Fibroblast of pulmonary artery (primary cell): ENCODE results near the gene SLC9C1.
"Not testable (repeated sequence)": the region's sequence is repeated elsewhere in the genome, so short reads cannot be mapped to it uniquely, and the experiment has no call there.

Experiments used
- DNase-seq: peaks from one replicate; pipeline ENCODE4 v3.0.0-alpha.2; 2010; ENCODE audit warnings: low read depth
- H3K4me3 ChIP-seq: replicated peaks from 2 replicates; pipeline ENCODE4 v1.5.1; 2011; ENCODE audit warnings: low read depth, mild to moderate bottlenecking, control low read depth, low read length, moderate library complexity
- TF ChIP-seq, protein P1 (sequence below): IDR thresholded peaks from 2 replicates; pipeline ENCODE4 v1.5.1; 2011; ENCODE audit warnings: mild to moderate bottlenecking, control low read depth, low read length, inconsistent platforms; ENCODE audit errors: missing control alignments

SLC9C1 gene

DNA sequence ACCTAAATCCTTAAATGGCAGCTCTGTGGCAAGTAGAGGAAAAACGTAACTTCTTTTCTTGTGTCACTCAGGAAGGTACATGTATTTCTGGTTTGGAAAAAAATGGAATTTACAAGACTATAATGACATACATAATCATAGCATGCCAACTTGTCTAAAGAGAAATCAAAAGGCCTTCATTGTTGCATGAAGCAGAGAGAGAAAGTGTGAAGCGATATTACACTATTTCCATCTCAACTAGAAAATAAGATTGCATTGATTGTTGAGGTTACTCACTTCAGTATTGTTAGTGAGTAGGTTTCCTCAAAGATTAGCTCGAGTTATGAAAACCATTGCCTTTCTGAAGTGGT, 93.7 kb downstream of the SLC9C1 start:
- DNase-seq = no peak
- H3K4me3 ChIP-seq = no peak overlapping the region
- TF ChIP-seq, protein P1, sequence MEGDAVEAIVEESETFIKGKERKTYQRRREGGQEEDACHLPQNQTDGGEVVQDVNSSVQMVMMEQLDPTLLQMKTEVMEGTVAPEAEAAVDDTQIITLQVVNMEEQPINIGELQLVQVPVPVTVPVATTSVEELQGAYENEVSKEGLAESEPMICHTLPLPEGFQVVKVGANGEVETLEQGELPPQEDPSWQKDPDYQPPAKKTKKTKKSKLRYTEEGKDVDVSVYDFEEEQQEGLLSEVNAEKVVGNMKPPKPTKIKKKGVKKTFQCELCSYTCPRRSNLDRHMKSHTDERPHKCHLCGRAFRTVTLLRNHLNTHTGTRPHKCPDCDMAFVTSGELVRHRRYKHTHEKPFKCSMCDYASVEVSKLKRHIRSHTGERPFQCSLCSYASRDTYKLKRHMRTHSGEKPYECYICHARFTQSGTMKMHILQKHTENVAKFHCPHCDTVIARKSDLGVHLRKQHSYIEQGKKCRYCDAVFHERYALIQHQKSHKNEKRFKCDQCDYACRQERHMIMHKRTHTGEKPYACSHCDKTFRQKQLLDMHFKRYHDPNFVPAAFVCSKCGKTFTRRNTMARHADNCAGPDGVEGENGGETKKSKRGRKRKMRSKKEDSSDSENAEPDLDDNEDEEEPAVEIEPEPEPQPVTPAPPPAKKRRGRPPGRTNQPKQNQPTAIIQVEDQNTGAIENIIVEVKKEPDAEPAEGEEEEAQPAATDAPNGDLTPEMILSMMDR = no peak

GRCh38 chr3:112199622-112200316, 94.2 kb downstream of the SLC9C1 start:
- DNase-seq = no peak
- no peak overlapping the region for H3K4me3 ChIP-seq
- TF ChIP-seq, protein P1 = no peak

DNA sequence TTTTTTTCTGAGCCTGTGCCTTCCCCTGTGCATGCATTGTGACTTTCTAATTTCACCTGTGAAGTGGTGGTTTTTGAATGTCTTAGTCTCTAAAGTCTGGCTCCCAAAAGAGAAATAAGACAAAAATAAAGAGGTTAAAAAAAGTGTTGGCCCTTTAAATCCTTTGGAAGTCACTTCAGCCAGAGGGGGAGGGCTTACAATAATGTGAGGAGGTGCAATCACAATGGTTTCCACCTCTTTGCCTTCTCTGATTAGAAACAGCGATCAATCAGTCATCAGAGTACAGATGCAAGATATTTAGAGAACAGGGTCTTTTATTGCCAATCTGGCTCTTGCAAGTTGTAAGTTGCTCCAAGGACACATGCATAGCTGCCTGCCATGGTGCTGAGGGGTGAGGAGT, 96.9 kb downstream of the SLC9C1 start:
- no peak for DNase-seq
- TF ChIP-seq, protein P1 = no peak
- no peak overlapping the region for H3K4me3 ChIP-seq

DNA sequence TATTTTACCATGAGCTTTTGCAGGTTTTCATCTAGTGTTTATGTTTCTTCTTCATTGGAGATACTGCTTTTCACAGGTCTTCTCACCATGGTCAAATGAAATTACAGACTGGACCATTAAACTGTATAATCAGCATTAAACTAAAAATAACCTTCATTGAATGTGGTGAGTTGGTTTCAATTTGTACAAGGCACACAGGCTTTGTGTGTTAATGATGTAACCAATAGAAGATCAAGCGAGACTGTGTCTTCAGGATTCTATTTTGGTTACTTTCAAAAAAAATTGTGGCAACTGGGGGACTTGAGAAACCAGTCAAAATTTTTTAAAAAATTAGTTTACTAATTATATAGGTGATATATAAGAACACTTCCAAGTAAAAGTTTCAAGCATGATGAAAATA, 106.7 kb downstream of the SLC9C1 start:
- DNase-seq = no peak
- TF ChIP-seq, protein P1 = no peak

GRCh38 chr3:112185423-112186035, 108.5 kb downstream of the SLC9C1 start:
- H3K4me3 ChIP-seq, DNase-seq: not testable (repeated sequence)

More for the DNA sequence above, 106.7 kb downstream of the SLC9C1 start:
- H3K4me3 ChIP-seq = no peak overlapping the region

DNA sequence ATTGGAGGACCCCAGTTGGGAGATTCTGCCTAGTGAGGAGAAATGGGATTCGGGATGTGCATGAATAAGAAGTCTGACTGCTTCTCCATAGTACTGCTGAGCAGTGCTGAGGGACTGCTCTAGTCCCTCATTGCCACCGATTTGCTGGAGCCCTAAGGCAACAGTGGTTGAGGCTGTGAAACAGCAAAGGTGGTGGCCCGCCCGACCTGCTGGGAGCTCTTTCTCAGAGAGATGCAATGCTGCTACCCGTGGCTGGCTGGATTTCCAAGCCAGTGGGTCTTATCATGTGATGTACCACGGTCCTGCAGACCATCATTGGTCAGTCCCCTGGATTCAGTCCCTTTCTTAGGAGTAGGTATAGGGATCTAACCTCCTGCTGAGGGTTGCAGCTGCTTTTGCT, 118.4 kb downstream of the SLC9C1 start:
- TF ChIP-seq, protein P1 = no peak
- no peak overlapping the region for H3K4me3 ChIP-seq
- DNase-seq = no peak

GRCh38 chr3:112175037-112175436, 119.0 kb downstream of the SLC9C1 start:
- TF ChIP-seq, protein P1 = no peak
- no peak for DNase-seq

More at GRCh38 chr3:112175037-112175436, 119.0 kb downstream of the SLC9C1 start:
- no peak overlapping the region for H3K4me3 ChIP-seq
